CD14-positive monocyte (primary cell): Measurements from ENCODE around the gene RHNO1. TPM values are rescaled to one million over a fixed set of nuclear protein-coding genes. Genes with fewer than 3 reads are reported as not detected.

Source experiments
- DNase-seq, 3 donors: peaks; one replicate each; pipeline ENCODE4 v3.0.0-alpha.2; 2011 to 2022
- H2AFZ ChIP-seq: 2 replicates; pipeline ENCODE4 v1.6.0; 2012; ENCODE audit warnings: mild to moderate bottlenecking, low read depth, low read length, inconsistent platforms; ENCODE audit not compliant: insufficient read depth, poor library complexity, severe bottlenecking
- H3K27ac ChIP-seq, 2 donors: 1 replicate in 1 of 2; 2 replicates in 1 of 2; pipeline ENCODE4 v1.5.1; 2012 to 2013; ENCODE audit warnings: low read length in 2 of 2, control low read depth in 1 of 2, inconsistent platforms in 1 of 2, low read depth in 1 of 2, mild to moderate bottlenecking in 1 of 2
- H3K27me3 ChIP-seq, 2 donors: one replicate each; pipeline versions ENCODE4 v1.6.0 to v1.6.1; 2011 to 2013; ENCODE audit warnings: low read length in 2 of 2; ENCODE audit not compliant: control insufficient read depth in 2 of 2, insufficient read depth in 2 of 2
- H3K36me3 ChIP-seq, 2 donors: replicated peaks in 1 of 2; 1 replicate in 1 of 2; 2 replicates in 1 of 2; pipeline versions ENCODE4 v1.5.1 to v1.6.1; 2012 to 2013; ENCODE audit warnings: low read length in 2 of 2, control low read depth in 1 of 2, inconsistent platforms in 1 of 2, mild to moderate bottlenecking in 1 of 2; ENCODE audit not compliant: insufficient read depth in 2 of 2, control insufficient read depth in 1 of 2
- H3K4me1 ChIP-seq, 2 donors: 1 replicate in 1 of 2; 2 replicates in 1 of 2; pipeline versions ENCODE4 v1.5.1 to v1.6.1; 2012 to 2013; ENCODE audit warnings: low read length in 2 of 2, control low read depth in 1 of 2, inconsistent platforms in 1 of 2, mild to moderate bottlenecking in 1 of 2, moderate library complexity in 1 of 2; ENCODE audit not compliant: insufficient read depth in 2 of 2, control insufficient read depth in 1 of 2
- H3K4me2 ChIP-seq: replicated peaks from 2 replicates; pipeline ENCODE3; 2012; ENCODE audit warnings: low read length, moderate library complexity, mild to moderate bottlenecking; ENCODE audit not compliant: poor library complexity, severe bottlenecking; ENCODE audit errors: extremely low read depth
- H3K4me3 ChIP-seq, 3 experiments: fragments of 200-600 bp in 1 of 3; sonication (generic) in 1 of 3; replicated peaks in 1 of 3; 1 replicate in 2 of 3; 2 replicates in 1 of 3; pipeline ENCODE4 v1.5.1; 2011 to 2013; ENCODE audit warnings: low read length in 3 of 3, mild to moderate bottlenecking in 3 of 3, control low read depth in 2 of 3, low read depth in 2 of 3, inconsistent platforms in 1 of 3, moderate library complexity in 1 of 3
- H3K79me2 ChIP-seq: 2 replicates; pipeline ENCODE4 v1.6.0; 2012; ENCODE audit warnings: mild to moderate bottlenecking, control low read depth, inconsistent platforms, low read length, moderate library complexity; ENCODE audit not compliant: insufficient read depth
- H3K9ac ChIP-seq: 2 replicates; pipeline ENCODE4 v1.6.0; 2017; ENCODE audit warnings: low read length, mild to moderate bottlenecking; ENCODE audit not compliant: insufficient read depth, poor library complexity, severe bottlenecking
- H3K9me3 ChIP-seq, 2 donors: replicated peaks in 1 of 2; 1 replicate in 1 of 2; 2 replicates in 1 of 2; pipeline versions ENCODE4 v1.5.1 to v1.6.1; 2012 to 2013; ENCODE audit warnings: low read length in 2 of 2, control low read depth in 1 of 2; ENCODE audit not compliant: control insufficient read depth in 1 of 2, insufficient read depth in 1 of 2
- H4K20me1 ChIP-seq: 2 replicates; pipeline ENCODE4 v1.6.0; 2012; ENCODE audit warnings: mild to moderate bottlenecking, low read length, control low read depth, moderate library complexity; ENCODE audit not compliant: insufficient read depth
- H3K27ac Mint-ChIP-seq, 7 donors: one replicate each; pipeline ENCODE4 v1.8.0; 2020; ENCODE audit warnings: mild to moderate bottlenecking in 7 of 7, mixed read lengths in 7 of 7, moderate library complexity in 6 of 7, inconsistent platforms in 2 of 7
- H3K27me3 Mint-ChIP-seq, 3 donors: one replicate each; pipeline ENCODE4 v1.8.0; 2021 to 2022; ENCODE audit warnings: low read depth in 3 of 3, mild to moderate bottlenecking in 3 of 3, mixed read lengths in 3 of 3, moderate library complexity in 3 of 3, inconsistent platforms in 1 of 3
- H3K36me3 Mint-ChIP-seq, 2 donors: one replicate each; pipeline ENCODE4 v1.8.0; 2020; ENCODE audit warnings: mixed read lengths in 2 of 2, inconsistent platforms in 1 of 2, mild to moderate bottlenecking in 1 of 2
- H3K4me1 Mint-ChIP-seq: one replicate; pipeline ENCODE4 v1.8.0; 2020; ENCODE audit warnings: mild to moderate bottlenecking, mixed read lengths
- H3K4me3 Mint-ChIP-seq, 2 donors: one replicate each; pipeline ENCODE4 v1.8.0; 2020; ENCODE audit warnings: mild to moderate bottlenecking in 2 of 2, mixed read lengths in 2 of 2, moderate library complexity in 1 of 2
- H3K9me3 Mint-ChIP-seq, 7 donors: one replicate each; pipeline ENCODE4 v1.8.0; 2020 to 2022; ENCODE audit warnings: mixed read lengths in 7 of 7, mild to moderate bottlenecking in 6 of 7, moderate library complexity in 6 of 7, inconsistent platforms in 2 of 7
- CTCF ChIP-seq: fragments of 200-600 bp; IDR thresholded peaks from one replicate; pipeline ENCODE4 v1.8.0; 2022; ENCODE audit warnings: antibody characterized with exemption, mild to moderate bottlenecking
- WGBS: methylation state at CpG from one replicate; pipeline ENCODE4 v1.1.5; 2013; ENCODE audit warnings: missing lambda C conversion rate; ENCODE audit not compliant: insufficient coverage; 5-methylcytosine and 5-hydroxymethylcytosine counted together
- intact Hi-C, 2 donors: fragments of 100-400 bp; cut with micrococcal nuclease; formaldehyde crosslinking; loops; one replicate each; pipeline versions ENCODE4 v1.15.0 to v1.15.1; 2023
- polyA plus RNA-seq, 3 donors: library from polyadenylated mRNA; depleted of rRNA in 1 of 3; unstranded in 2 of 3; stranded (reverse) in 1 of 3; fragments of 300-500 nt in 2 of 3; fragments of >200 nt in 1 of 3; fragmentation: Illumina TruSeq in 2 of 3; gene quantifications; 1 replicate in 2 of 3; 2 replicates in 1 of 3; pipeline ENCODE4 v1.2.3, GENCODE V29; 2012 to 2021

The RHNO1 gene
- polyA plus RNA-seq, 3 donors: 10.2 to 24.7 (median 19.8) TPM

GRCh38 chr12:2934371-2934770 lies 57.3 kb downstream of the RHNO1 start:
- H3K4me2 ChIP-seq: no peak overlapping the region
- no peak overlapping the region for H2AFZ ChIP-seq
- no peak for DNase-seq
- no peaks in the 10 kb centered on the region for H3K9me3 ChIP-seq
- Mint-ChIP-seq H3K27me3 (no peaks in the 10 kb centered on the region), H3K36me3 (peaks cover 20 to 27% of the 10 kb centered on the region in 2 donors), H3K27ac (no peak overlapping the region), H3K4me1 (no peaks in the 10 kb centered on the region), H3K9me3 (no peaks in the 10 kb centered on the region), H3K4me3 (no peak overlapping the region)
- H3K4me3 ChIP-seq: no peak overlapping the region
- intact Hi-C loops: no loop called here
- TF ChIP-seq CTCF: no peak
- no peaks in the 10 kb centered on the region for H3K4me1 ChIP-seq
- no peaks in the 10 kb centered on the region for H3K79me2 ChIP-seq
- H4K20me1 ChIP-seq: no peaks in the 10 kb centered on the region
- WGBS: 94% methylated on average over 4 of the region's 6 CpGs
- H3K9ac ChIP-seq: no peak overlapping the region
- H3K27ac ChIP-seq: no peak overlapping the region
- H3K36me3 ChIP-seq: no peaks in the 10 kb centered on the region
- H3K27me3 ChIP-seq: no peaks in the 10 kb centered on the region

GRCh38 chr12:2936301-2936700 lies 59.3 kb downstream of the RHNO1 start:
- Histone ChIP-seq H3K9ac (no peak overlapping the region), H4K20me1 (no peaks in the 10 kb centered on the region), H3K27ac (no peak overlapping the region), H3K27me3 (no peaks in the 10 kb centered on the region), H3K4me2 (no peak overlapping the region), H3K79me2 (no peaks in the 10 kb centered on the region), H3K9me3 (no peaks in the 10 kb centered on the region), H3K4me1 (no peaks in the 10 kb centered on the region), H2AFZ (no peak overlapping the region), H3K4me3 (no peak overlapping the region), H3K36me3 (peaks cover 0 to 2% of the 10 kb centered on the region in 2 donors)
- intact Hi-C loops: no loop called here
- peaks cover 17 to 23% of the 10 kb centered on the region in 2 donors for H3K36me3 Mint-ChIP-seq
- H3K27ac Mint-ChIP-seq: no peak overlapping the region
- no peaks in the 10 kb centered on the region for H3K27me3 Mint-ChIP-seq
- H3K4me3 Mint-ChIP-seq: no peak overlapping the region
- DNase-seq: no peak
- WGBS: 95% methylated on average over 5 of the region's 11 CpGs
- no peak for TF ChIP-seq CTCF
- no peaks in the 10 kb centered on the region for H3K9me3 Mint-ChIP-seq
- no peaks in the 10 kb centered on the region for H3K4me1 Mint-ChIP-seq
